BJ (cell line): ENCODE results near the gene TFEB. TPM values are rescaled to one million over a fixed set of nuclear protein-coding genes. Genes with fewer than 3 reads are reported as not detected.

Experiments used
- CTCF ChIA-PET: fragments of 350-600 bp; formaldehyde crosslinking; extraction: SDS; loops from one replicate; lab custom pipeline; 2021; ENCODE audit warnings: antibody characterized with exemption, inconsistent platforms; lab: Yijun Ruan, JAX
- POLR2A ChIA-PET: fragments of 300-600 bp; sonication (Branson Sonifier 250); formaldehyde crosslinking; extraction: SDS; loops from one replicate; lab custom pipeline; 2021; ENCODE audit warnings: antibody characterized with exemption; lab: Charles Lee
- DNase-seq: peaks from one replicate; pipeline ENCODE4 v3.0.0-alpha.2; 2011; ENCODE audit warnings: low read depth
- H3K27me3 ChIP-seq: 2 replicates; pipeline ENCODE4 v1.6.0; 2011; ENCODE audit warnings: low read length; ENCODE audit not compliant: control insufficient read depth, insufficient read depth
- H3K36me3 ChIP-seq: 2 replicates; pipeline ENCODE4 v1.5.1; 2011; ENCODE audit warnings: low read length; ENCODE audit not compliant: control insufficient read depth, insufficient read depth
- H3K4me3 ChIP-seq: 2 replicates; pipeline ENCODE4 v1.5.1; 2011; ENCODE audit warnings: low read depth, mild to moderate bottlenecking, control low read depth, low read length
- polyA plus RNA-seq: library from polyadenylated mRNA; depleted of rRNA; stranded (reverse); fragments of >200 nt; gene quantifications from 2 replicates; pipeline ENCODE4 v1.2.3, GENCODE V29; 2011
- TF ChIP-seq, protein P1 (sequence below): IDR thresholded peaks from 2 replicates; pipeline ENCODE4 v1.5.1; 2011; ENCODE audit warnings: low read depth, mild to moderate bottlenecking, control low read depth, inconsistent platforms, low read length, moderate library complexity; ENCODE audit not compliant: insufficient read depth

Gene TFEB
- polyA plus RNA-seq, 1 experiment = 21.9 TPM

DNA sequence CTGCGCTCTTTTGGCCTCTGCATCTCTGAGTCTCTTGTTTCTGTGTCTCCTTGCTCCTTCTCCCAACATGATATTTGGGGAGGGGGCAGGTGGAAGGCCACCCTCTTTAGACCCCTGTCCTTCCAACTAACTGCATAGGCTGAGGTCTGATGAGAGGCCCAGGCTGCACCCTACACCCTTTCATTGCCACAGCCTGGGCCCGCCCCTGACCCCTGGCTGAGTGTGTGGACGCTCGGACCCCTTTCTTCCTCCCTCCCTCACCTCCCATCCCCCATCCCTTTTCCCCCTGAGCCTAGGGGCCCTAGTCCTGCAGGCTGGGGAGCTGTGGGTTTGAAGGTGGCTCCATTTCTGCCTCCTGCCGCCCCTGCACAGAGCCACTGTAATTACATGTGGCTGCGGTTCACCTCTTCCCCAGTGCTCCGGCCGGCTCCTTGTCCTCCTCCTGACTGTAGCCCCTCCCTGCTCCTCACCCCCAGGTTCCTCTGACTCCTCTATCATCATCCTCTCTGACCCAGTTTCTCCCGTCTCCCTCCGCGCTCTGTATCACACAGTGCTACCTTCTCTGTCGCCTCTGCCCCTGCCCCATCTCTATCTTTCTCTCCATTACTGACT is 90.3 kb downstream of the TFEB start:
- no peaks in the 10 kb centered on the region for H3K36me3 ChIP-seq
- DNase-seq = no peak
- H3K4me3 ChIP-seq = no peak overlapping the region
- peaks cover 30% of the 10 kb centered on the region for H3K27me3 ChIP-seq
- TF ChIP-seq, protein P1, sequence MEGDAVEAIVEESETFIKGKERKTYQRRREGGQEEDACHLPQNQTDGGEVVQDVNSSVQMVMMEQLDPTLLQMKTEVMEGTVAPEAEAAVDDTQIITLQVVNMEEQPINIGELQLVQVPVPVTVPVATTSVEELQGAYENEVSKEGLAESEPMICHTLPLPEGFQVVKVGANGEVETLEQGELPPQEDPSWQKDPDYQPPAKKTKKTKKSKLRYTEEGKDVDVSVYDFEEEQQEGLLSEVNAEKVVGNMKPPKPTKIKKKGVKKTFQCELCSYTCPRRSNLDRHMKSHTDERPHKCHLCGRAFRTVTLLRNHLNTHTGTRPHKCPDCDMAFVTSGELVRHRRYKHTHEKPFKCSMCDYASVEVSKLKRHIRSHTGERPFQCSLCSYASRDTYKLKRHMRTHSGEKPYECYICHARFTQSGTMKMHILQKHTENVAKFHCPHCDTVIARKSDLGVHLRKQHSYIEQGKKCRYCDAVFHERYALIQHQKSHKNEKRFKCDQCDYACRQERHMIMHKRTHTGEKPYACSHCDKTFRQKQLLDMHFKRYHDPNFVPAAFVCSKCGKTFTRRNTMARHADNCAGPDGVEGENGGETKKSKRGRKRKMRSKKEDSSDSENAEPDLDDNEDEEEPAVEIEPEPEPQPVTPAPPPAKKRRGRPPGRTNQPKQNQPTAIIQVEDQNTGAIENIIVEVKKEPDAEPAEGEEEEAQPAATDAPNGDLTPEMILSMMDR = no peak
- CTCF ChIA-PET = no interaction called here
- POLR2A ChIA-PET = no interaction called here

DNA sequence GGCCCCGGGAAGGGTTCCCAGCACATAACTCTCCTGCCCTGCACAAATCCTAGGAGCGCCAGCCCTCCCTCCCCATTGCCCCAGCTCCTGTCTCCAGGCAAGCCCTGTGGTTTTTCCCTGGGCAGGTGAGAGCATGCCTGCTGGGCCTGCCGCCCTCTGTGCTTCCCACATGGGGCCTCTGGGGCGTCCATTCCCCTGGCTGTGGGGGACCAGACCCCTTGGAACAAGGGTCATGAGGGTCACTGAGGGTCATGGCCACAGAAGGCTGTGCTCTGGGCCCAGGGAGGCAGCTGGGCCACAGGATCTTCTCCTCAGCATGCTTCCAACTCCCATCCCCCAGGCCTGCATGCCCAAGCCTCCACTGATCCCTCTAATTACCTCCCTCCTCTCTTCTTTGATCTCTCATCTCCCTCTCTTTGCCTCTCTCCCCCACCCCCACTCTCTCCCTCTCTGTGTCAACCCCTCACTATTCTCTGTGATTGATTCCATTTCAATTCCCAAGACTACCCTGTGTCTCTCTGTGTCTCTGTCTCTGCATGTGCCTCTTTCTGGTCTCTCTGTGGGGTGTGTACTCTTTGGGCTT is 91.0 kb downstream of the TFEB start:
- TF ChIP-seq, protein P1 = no peak
- no peak overlapping the region for H3K4me3 ChIP-seq
- DNase-seq = no peak
- H3K27me3 ChIP-seq = peaks cover 37% of the 10 kb centered on the region
- POLR2A ChIA-PET = no interaction called here
- CTCF ChIA-PET = no interaction called here
- H3K36me3 ChIP-seq = no peaks in the 10 kb centered on the region

DNA sequence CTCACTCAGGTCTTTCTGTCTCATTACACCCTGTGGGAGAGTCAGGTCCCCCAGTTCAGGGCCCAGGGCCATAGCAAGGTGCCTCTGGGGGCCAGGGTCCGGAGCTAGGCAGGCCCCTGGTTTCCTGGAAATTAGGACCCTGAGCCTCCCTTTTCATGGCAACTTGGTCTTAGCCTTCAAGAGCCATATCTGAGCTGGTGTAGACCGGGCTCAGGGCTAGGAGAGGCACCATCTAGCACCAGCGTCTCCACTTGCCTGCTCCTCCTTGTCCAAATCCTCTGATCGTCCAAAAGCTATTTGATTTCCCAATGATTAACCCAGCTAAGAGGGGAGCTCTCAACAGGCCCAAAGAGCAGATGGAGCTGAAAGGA is 91.5 kb downstream of the TFEB start:
- ChIA-PET POLR2A (no interaction called here), CTCF (no interaction called here)
- TF ChIP-seq, protein P1 = no peak
- Histone ChIP-seq H3K36me3 (no peaks in the 10 kb centered on the region), H3K27me3 (peaks cover 42% of the 10 kb centered on the region), H3K4me3 (no peak overlapping the region)
- no peak for DNase-seq

DNA sequence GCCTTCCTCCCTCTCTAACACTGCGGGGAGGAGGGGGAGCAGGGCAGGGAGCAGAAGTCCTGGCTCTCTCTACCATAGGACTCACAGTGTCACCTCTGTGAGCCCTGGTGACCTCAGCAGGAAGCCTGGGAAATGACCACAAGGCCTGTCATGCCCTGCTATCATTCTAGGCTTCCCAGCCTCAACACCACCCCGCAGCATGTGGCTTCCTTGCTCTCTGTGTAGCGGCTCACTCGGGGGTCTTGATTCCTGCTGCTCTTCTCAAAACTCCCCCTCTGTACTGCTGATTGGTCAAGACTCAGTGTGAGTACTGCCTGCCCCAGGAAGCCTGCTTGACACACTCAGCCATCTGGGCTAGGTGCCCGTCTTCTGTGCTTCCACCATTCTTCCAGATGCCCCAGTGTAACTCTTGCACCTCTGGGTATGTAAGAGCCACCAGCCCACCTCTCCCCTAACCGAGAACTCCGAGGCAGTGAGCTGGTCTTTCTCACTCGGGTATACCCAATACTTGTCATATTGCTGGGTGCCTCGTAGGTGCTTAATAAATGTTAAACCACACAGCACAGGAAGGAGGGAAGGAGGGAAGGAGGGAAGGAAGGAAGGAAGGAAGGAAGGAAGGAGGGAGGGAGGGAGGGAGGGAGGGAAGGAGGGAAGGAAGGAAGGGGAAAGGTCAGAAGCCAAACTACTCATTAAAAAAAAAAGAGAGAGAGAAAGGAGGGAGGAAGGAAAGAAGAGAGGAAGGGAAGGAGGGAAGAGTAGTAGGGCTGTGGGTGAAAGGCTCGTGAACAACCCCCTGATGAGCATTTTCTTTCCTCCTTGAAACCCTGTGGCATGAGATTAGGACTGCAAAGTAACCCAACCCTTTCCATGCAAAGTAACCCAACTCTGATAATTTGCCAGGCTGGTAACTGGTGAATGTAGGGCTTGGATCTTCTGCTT is 92.2 kb downstream of the TFEB start:
- no peak for DNase-seq
- Histone ChIP-seq H3K36me3 (no peaks in the 10 kb centered on the region), H3K27me3 (peaks cover 46% of the 10 kb centered on the region), H3K4me3 (no peak overlapping the region)
- POLR2A ChIA-PET = no interaction called here
- CTCF ChIA-PET = no interaction called here
- TF ChIP-seq, protein P1 = no peak
